OCI-LY7 (cell line): ENCODE data around the gene TMC7. TPM values are rescaled to one million over a fixed set of nuclear protein-coding genes. Genes with fewer than 3 reads are reported as not detected.

Experiments
- BruUV-seq: library from RNA; stranded (reverse); fragments of 400-500 nt; replicated peaks from 2 replicates; lab custom pipeline; 2021; lab: Mats Ljungman, UMichigan
- CTCF ChIA-PET: fragments of 300-600 bp; sonication (Branson Sonifier 250); formaldehyde crosslinking; loops from one replicate; lab custom pipeline; 2022; ENCODE audit warnings: antibody characterized with exemption; ENCODE audit not compliant: unreplicated experiment; lab: Charles Lee
- POLR2A ChIA-PET: fragments of 300-600 bp; sonication (Branson Sonifier 250); formaldehyde crosslinking; loops from one replicate; lab custom pipeline; 2022; ENCODE audit warnings: antibody characterized with exemption; lab: Charles Lee
- DNase-seq: peaks from one replicate; pipeline ENCODE4 v3.0.0-alpha.2; 2015; ENCODE audit warnings: low spot score
- H2AFZ ChIP-seq: fragments of 200-600 bp; sonication (generic), shearing (Covaris generic); 2 replicates; pipeline ENCODE4 v1.6.1; 2014; ENCODE audit warnings: mild to moderate bottlenecking, antibody characterized with exemption, low read length, moderate library complexity
- H3K27ac ChIP-seq: fragments of 200-600 bp; sonication (generic); 2 replicates; pipeline ENCODE4 v1.5.1; 2014; ENCODE audit warnings: mixed run types, low read depth, mild to moderate bottlenecking, moderate library complexity, low read length, inconsistent platforms; ENCODE audit not compliant: poor library complexity, severe bottlenecking
- H3K36me3 ChIP-seq: fragments of 200-600 bp; sonication (generic); 2 replicates; pipeline ENCODE4 v1.6.1; 2014; ENCODE audit warnings: mild to moderate bottlenecking, antibody characterized with exemption, low read length, moderate library complexity, mixed read lengths; ENCODE audit not compliant: insufficient read depth
- H3K4me1 ChIP-seq: fragments of 200-600 bp; sonication (generic); 2 replicates; pipeline ENCODE4 v1.5.1; 2014; ENCODE audit warnings: mild to moderate bottlenecking, low read length; ENCODE audit not compliant: insufficient read depth, poor library complexity, severe bottlenecking
- H3K4me2 ChIP-seq: fragments of 200-600 bp; sonication (generic); 2 replicates; pipeline ENCODE4 v1.6.1; 2014; ENCODE audit warnings: mild to moderate bottlenecking, low read length
- H3K4me3 ChIP-seq: fragments of 200-600 bp; sonication (generic); 2 replicates; pipeline ENCODE4 v1.5.1; 2014; ENCODE audit warnings: mild to moderate bottlenecking, low read depth, low read length; ENCODE audit not compliant: poor library complexity, severe bottlenecking
- H3K79me2 ChIP-seq: fragments of 200-600 bp; sonication (generic); 2 replicates; pipeline ENCODE4 v1.6.1; 2016; ENCODE audit warnings: low read depth, mild to moderate bottlenecking, low read length, moderate library complexity, mixed read lengths; ENCODE audit not compliant: insufficient read depth
- H3K9me2 ChIP-seq: fragments of 200-600 bp; sonication (generic); 2 replicates; pipeline ENCODE4 v1.6.1; 2016; ENCODE audit warnings: mild to moderate bottlenecking, low read length, mixed read lengths; ENCODE audit not compliant: insufficient read depth
- H3K9me3 ChIP-seq: fragments of 200-600 bp; sonication (generic); 2 replicates; pipeline ENCODE4 v1.6.1; 2014; ENCODE audit warnings: mild to moderate bottlenecking, mixed run types, low read length, mixed read lengths
- H4K20me1 ChIP-seq: fragments of 200-600 bp; sonication (generic); 2 replicates; pipeline ENCODE4 v1.6.1; 2014; ENCODE audit warnings: mild to moderate bottlenecking, antibody characterized with exemption, low read length, moderate library complexity, mixed read lengths; ENCODE audit not compliant: insufficient read depth
- EZH2phosphoT487 ChIP-seq: fragments of 200-600 bp; sonication (generic); IDR thresholded peaks from 2 replicates; pipeline ENCODE4 v1.6.1; 2018; ENCODE audit warnings: low read depth, borderline replicate concordance, mild to moderate bottlenecking, mixed run types, antibody characterized with exemption, low read length, moderate library complexity, mixed read lengths
- intact Hi-C: fragments of 100-400 bp; cut with micrococcal nuclease; formaldehyde crosslinking; loops from one replicate; pipeline ENCODE4 v1.10.0; 2022; ENCODE audit not compliant: unreplicated experiment
- total RNA-seq, 2 experiments: library from RNA; depleted of rRNA in 1 of 2; stranded (reverse); fragments of >200 nt in 1 of 2; shearing (Covaris generic) in 1 of 2; gene quantifications; 2 replicates each; pipeline ENCODE4 v1.2.3, GENCODE V29; 2014 to 2022
- TF ChIP-seq, protein P1 (sequence below): fragments of 200-600 bp; sonication (generic); conservative IDR thresholded peaks from 2 replicates; pipeline ENCODE4 v1.5.1; 2014; ENCODE audit warnings: mild to moderate bottlenecking, antibody characterized with exemption, low read length, moderate library complexity, mixed read lengths

The TMC7 gene
- total RNA-seq, 2 experiments from 2014 or later, result not detected

GRCh38 chr16:19011169-19011731 is 27.5 kb downstream of the TMC7 start:
- ChIA-PET POLR2A (no interaction called here), CTCF (no interaction called here)
- BruUV-seq, result no TSS peak

GRCh38 chr16:19014461-19014860 is 30.7 kb downstream of the TMC7 start:
- no TSS peak for BruUV-seq

More at GRCh38 chr16:19011169-19011731, 27.5 kb downstream of the TMC7 start:
- TF ChIP-seq EZH2phosphoT487, result no peak
- TF ChIP-seq, protein P1, sequence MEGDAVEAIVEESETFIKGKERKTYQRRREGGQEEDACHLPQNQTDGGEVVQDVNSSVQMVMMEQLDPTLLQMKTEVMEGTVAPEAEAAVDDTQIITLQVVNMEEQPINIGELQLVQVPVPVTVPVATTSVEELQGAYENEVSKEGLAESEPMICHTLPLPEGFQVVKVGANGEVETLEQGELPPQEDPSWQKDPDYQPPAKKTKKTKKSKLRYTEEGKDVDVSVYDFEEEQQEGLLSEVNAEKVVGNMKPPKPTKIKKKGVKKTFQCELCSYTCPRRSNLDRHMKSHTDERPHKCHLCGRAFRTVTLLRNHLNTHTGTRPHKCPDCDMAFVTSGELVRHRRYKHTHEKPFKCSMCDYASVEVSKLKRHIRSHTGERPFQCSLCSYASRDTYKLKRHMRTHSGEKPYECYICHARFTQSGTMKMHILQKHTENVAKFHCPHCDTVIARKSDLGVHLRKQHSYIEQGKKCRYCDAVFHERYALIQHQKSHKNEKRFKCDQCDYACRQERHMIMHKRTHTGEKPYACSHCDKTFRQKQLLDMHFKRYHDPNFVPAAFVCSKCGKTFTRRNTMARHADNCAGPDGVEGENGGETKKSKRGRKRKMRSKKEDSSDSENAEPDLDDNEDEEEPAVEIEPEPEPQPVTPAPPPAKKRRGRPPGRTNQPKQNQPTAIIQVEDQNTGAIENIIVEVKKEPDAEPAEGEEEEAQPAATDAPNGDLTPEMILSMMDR, result no peak
- Histone ChIP-seq H2AFZ (no peak overlapping the region), H3K4me1 (no peaks in the 10 kb centered on the region), H3K27ac (no peak overlapping the region), H3K4me2 (no peak overlapping the region), H3K9me2 (no peaks in the 10 kb centered on the region), H3K79me2 (no peaks in the 10 kb centered on the region), H3K36me3 (no peaks in the 10 kb centered on the region), H3K4me3 (no peak overlapping the region), H3K9me3 (no peaks in the 10 kb centered on the region), H4K20me1 (no peaks in the 10 kb centered on the region)
- intact Hi-C loops, result no loop called here
- DNase-seq, result no peak

GRCh38 chr16:19017179-19017578 is 33.4 kb downstream of the TMC7 start:
- H3K79me2 ChIP-seq, result no peaks in the 10 kb centered on the region
- H3K27ac ChIP-seq, result no peak overlapping the region
- no peaks in the 10 kb centered on the region for H3K4me1 ChIP-seq
- ChIA-PET POLR2A (no interaction called here), CTCF (no interaction called here)
- H2AFZ ChIP-seq, result no peak overlapping the region
- H3K4me3 ChIP-seq, result no peak overlapping the region
- no peaks in the 10 kb centered on the region for H3K9me3 ChIP-seq
- DNase-seq, result no peak
- TF ChIP-seq EZH2phosphoT487, result no peak
- TF ChIP-seq, protein P1, result no peak
- no peaks in the 10 kb centered on the region for H3K9me2 ChIP-seq
- intact Hi-C loops, result no loop called here
- H4K20me1 ChIP-seq, result no peaks in the 10 kb centered on the region
- BruUV-seq, result no TSS peak
- H3K4me2 ChIP-seq, result no peak overlapping the region
- no peaks in the 10 kb centered on the region for H3K36me3 ChIP-seq

More at GRCh38 chr16:19014461-19014860, 30.7 kb downstream of the TMC7 start:
- Histone ChIP-seq H3K9me3 (no peaks in the 10 kb centered on the region), H3K4me2 (no peak overlapping the region), H3K9me2 (no peaks in the 10 kb centered on the region), H3K79me2 (no peaks in the 10 kb centered on the region), H2AFZ (no peak overlapping the region), H4K20me1 (no peaks in the 10 kb centered on the region), H3K27ac (no peak overlapping the region), H3K4me1 (no peaks in the 10 kb centered on the region), H3K4me3 (no peak overlapping the region), H3K36me3 (no peaks in the 10 kb centered on the region)
- no peak for DNase-seq
- intact Hi-C loops, result no loop called here
- ChIA-PET POLR2A (interaction anchor here (0.6 kb wide), 1 partner anchor 27 kb away, joined by 3 read pairs; no protein-coding TSS in a partner anchor), CTCF (no interaction called here)
- TF ChIP-seq EZH2phosphoT487, result no peak
